Natural killer cell (primary cell): ENCODE data around the gene ITGB2. TPM values are rescaled to one million over a fixed set of nuclear protein-coding genes. Genes with fewer than 3 reads are reported as not detected.
A peak's percentile ranks its signal among the peaks of the same experiment; 100 is the strongest.

Source experiments
- ATAC-seq, 3 donors: fragments of 150-1000 bp in 2 of 3; fragments of 200-7000 bp in 1 of 3; cut with Tn5 transposase; 1 replicate in 1 of 3; 2 replicates in 2 of 3; pipeline ENCODE4 v1.10.0; 2021; ENCODE audit warnings: mild to moderate bottlenecking in 2 of 3, moderate library complexity in 2 of 3
- DNase-seq, 2 donors: peaks; one replicate each; pipeline versions ENCODE4 v3.0.0 to v3.0.0-alpha.2; 2013 to 2021; ENCODE audit warnings: mixed read lengths in 1 of 2
- H3K27ac ChIP-seq: one replicate; pipeline ENCODE4 v1.5.1; 2013; ENCODE audit warnings: mild to moderate bottlenecking, low read length
- H3K27me3 ChIP-seq: one replicate; pipeline ENCODE4 v1.6.1; 2013; ENCODE audit warnings: low read length; ENCODE audit not compliant: control insufficient read depth, insufficient read depth
- H3K36me3 ChIP-seq: one replicate; pipeline ENCODE4 v1.6.1; 2013; ENCODE audit warnings: low read length; ENCODE audit not compliant: control insufficient read depth, insufficient read depth
- H3K4me1 ChIP-seq: one replicate; pipeline ENCODE4 v1.6.1; 2013; ENCODE audit warnings: low read length; ENCODE audit not compliant: control insufficient read depth, insufficient read depth
- H3K4me3 ChIP-seq: one replicate; pipeline ENCODE4 v1.5.1; 2013; ENCODE audit warnings: low read length
- H3K9me3 ChIP-seq: one replicate; pipeline ENCODE4 v1.6.1; 2013; ENCODE audit warnings: low read length; ENCODE audit not compliant: control insufficient read depth, insufficient read depth
- H3K27ac Mint-ChIP-seq, 2 donors: one replicate each; pipeline ENCODE4 v1.8.0; 2022; ENCODE audit warnings: mild to moderate bottlenecking in 2 of 2, mixed read lengths in 2 of 2, moderate library complexity in 1 of 2
- H3K27me3 Mint-ChIP-seq, 2 donors: one replicate each; pipeline ENCODE4 v1.8.0; 2022; ENCODE audit warnings: low read depth in 2 of 2, mixed read lengths in 2 of 2
- H3K36me3 Mint-ChIP-seq: one replicate; pipeline ENCODE4 v1.8.0; 2022; ENCODE audit warnings: mixed read lengths
- H3K4me1 Mint-ChIP-seq, 2 donors: one replicate each; pipeline ENCODE4 v1.8.0; 2022; ENCODE audit warnings: mixed read lengths in 2 of 2
- H3K4me3 Mint-ChIP-seq: one replicate; pipeline ENCODE4 v1.8.0; 2022; ENCODE audit warnings: mild to moderate bottlenecking, moderate library complexity, mixed read lengths
- H3K9me3 Mint-ChIP-seq, 2 donors: one replicate each; pipeline ENCODE4 v1.8.0; 2022; ENCODE audit warnings: mixed read lengths in 2 of 2
- WGBS: methylation state at CpG from one replicate; pipeline ENCODE4 v1.1.7; 2013; ENCODE audit warnings: missing lambda C conversion rate; ENCODE audit not compliant: insufficient coverage; 5-methylcytosine and 5-hydroxymethylcytosine counted together
- intact Hi-C: fragments of 100-400 bp; cut with micrococcal nuclease; formaldehyde crosslinking; loops from one replicate; pipeline ENCODE4 v1.14.2; 2022
- total RNA-seq, 4 donors: library from RNA; stranded (reverse); fragments of 120-200 nt in 1 of 4; gene quantifications; one replicate each; pipeline versions ENCODE4 v1.2.3 to v1.2.4, GENCODE V29; 2013 to 2022
- TF ChIP-seq, protein P1 (sequence below): fragments of 200-600 bp; IDR thresholded peaks from one replicate; pipeline ENCODE4 v1.8.0; 2022; ENCODE audit warnings: antibody characterized with exemption

ITGB2 gene
- total RNA-seq, 3 donors from 2014 or later (not counting 1 experiment from before 2014, with no cell fraction given), result 1,223 to 1,393 (median 1,250) TPM

DNA sequence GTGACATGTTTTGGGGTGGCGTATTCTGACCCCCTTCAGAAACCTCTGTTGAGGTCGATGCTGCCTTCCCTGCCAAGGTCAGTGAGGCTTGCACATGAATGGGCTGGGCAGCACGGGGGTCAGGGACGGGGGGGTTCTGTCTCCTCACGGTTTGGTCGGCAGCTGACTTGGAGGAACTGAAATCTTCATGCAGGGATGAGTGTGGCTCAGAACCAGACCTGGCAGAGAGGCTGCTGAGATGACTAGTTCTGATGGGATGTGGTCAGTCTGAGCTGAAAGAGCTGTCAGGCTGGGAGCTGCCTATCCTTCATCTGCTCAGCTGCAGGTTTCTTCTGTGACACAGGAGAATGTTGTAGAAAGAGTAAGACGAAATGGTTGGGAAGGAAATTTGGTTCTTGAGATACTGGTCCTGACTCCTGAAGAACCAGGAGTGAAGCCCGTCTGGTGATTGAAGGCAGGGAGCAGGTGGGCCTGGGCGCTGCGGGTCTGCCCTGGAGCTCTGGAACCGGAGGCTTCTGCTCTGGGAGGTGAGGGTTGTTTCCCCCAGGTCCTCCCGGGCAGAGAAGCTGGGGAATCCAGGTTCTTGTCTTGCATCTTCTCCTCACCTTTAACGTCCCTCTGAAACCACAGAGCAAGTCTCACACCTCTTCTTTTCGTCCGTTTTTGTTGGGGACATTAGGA is 22.4 kb upstream of the ITGB2 start:
- DNase-seq (no peak), ATAC-seq (no peak)
- H3K36me3 Mint-ChIP-seq, result no peaks in the 10 kb centered on the region
- peaks cover 15% of the 10 kb centered on the region for H3K36me3 ChIP-seq
- no peak overlapping the region for H3K27ac ChIP-seq
- H3K27me3 Mint-ChIP-seq, result no peaks in the 10 kb centered on the region
- TF ChIP-seq, protein P1, sequence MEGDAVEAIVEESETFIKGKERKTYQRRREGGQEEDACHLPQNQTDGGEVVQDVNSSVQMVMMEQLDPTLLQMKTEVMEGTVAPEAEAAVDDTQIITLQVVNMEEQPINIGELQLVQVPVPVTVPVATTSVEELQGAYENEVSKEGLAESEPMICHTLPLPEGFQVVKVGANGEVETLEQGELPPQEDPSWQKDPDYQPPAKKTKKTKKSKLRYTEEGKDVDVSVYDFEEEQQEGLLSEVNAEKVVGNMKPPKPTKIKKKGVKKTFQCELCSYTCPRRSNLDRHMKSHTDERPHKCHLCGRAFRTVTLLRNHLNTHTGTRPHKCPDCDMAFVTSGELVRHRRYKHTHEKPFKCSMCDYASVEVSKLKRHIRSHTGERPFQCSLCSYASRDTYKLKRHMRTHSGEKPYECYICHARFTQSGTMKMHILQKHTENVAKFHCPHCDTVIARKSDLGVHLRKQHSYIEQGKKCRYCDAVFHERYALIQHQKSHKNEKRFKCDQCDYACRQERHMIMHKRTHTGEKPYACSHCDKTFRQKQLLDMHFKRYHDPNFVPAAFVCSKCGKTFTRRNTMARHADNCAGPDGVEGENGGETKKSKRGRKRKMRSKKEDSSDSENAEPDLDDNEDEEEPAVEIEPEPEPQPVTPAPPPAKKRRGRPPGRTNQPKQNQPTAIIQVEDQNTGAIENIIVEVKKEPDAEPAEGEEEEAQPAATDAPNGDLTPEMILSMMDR, result no peak
- no peak overlapping the region for H3K27ac Mint-ChIP-seq
- WGBS, result 88% methylated on average over 15 of the region's 15 CpGs
- no peaks in the 10 kb centered on the region for H3K9me3 Mint-ChIP-seq
- no peaks in the 10 kb centered on the region for H3K9me3 ChIP-seq
- H3K4me3 ChIP-seq, result no peak overlapping the region
- intact Hi-C loops, result no loop called here
- no peaks in the 10 kb centered on the region for H3K27me3 ChIP-seq
- H3K4me1 Mint-ChIP-seq, result peaks cover 21 to 33% of the 10 kb centered on the region in 2 donors
- H3K4me1 ChIP-seq, result peaks cover 32% of the 10 kb centered on the region
- H3K4me3 Mint-ChIP-seq, result no peak overlapping the region

DNA sequence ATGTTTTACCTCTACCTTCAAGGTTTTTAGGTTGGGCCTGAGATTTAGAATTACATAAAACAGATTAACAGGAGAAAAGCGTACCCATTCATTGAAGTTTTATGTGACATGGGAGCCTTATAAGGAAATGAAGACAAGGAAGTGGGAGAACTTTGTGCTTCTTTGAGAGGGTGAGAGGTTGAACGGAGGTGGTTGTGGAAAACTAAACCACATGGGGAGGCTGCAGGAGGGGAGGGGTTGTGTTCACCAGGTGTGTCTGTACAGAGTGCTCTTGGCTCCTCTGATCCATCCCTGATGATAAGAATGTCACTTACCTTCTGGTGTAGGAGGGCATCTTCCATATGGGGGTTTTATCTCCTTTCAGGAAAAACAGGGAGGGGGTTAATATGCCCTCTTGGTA is 21.9 kb upstream of the ITGB2 start:
- Mint-ChIP-seq H3K36me3 (no peaks in the 10 kb centered on the region), H3K4me3 (peak overlapping the region; percentile 42), H3K27ac (no peak overlapping the region), H3K9me3 (no peaks in the 10 kb centered on the region), H3K27me3 (no peaks in the 10 kb centered on the region), H3K4me1 (peaks cover 21 to 33% of the 10 kb centered on the region in 2 donors)
- 61% methylated on average over 2 of the region's 2 CpGs for WGBS
- intact Hi-C loops, result no loop called here
- TF ChIP-seq, protein P1, result no peak
- no peak for DNase-seq
- no peaks in the 10 kb centered on the region for H3K9me3 ChIP-seq
- H3K4me1 ChIP-seq, result peaks cover 32% of the 10 kb centered on the region
- no peak overlapping the region for H3K4me3 ChIP-seq
- H3K36me3 ChIP-seq, result peaks cover 15% of the 10 kb centered on the region
- ATAC-seq, result no peak
- no peaks in the 10 kb centered on the region for H3K27me3 ChIP-seq
- H3K27ac ChIP-seq, result no peak overlapping the region

DNA sequence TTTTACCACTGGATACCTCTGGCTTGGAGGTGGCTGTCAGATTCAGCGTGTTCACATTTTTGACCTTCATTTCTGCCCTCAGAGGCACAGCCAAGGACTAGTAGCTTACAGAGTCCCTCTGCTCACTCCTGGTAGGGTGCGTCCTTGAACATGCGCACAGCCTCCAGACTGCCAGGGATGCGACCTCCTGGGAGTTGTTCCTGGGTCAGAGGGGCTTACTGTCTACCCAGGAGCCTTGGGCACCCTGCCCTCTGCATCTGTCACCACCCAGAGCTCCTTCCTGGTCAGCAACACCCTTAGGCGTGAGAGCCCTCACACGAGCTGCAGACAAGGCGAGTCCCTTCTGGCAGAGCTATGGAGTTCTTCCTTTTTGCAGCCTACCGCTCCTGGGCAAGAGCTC is 20.9 kb upstream of the ITGB2 start:
- ATAC-seq, result no peak
- Histone ChIP-seq H3K9me3 (no peaks in the 10 kb centered on the region), H3K36me3 (peaks cover 15% of the 10 kb centered on the region), H3K4me3 (no peak overlapping the region), H3K4me1 (peaks cover 32% of the 10 kb centered on the region), H3K27ac (no peak overlapping the region), H3K27me3 (no peaks in the 10 kb centered on the region)
- WGBS, result 89% methylated on average over 8 of the region's 8 CpGs
- H3K4me3 Mint-ChIP-seq, result peak overlapping the region; percentile 93
- intact Hi-C loops, result no loop called here
- H3K27me3 Mint-ChIP-seq, result no peaks in the 10 kb centered on the region
- TF ChIP-seq, protein P1, result no peak
- H3K4me1 Mint-ChIP-seq, result peaks cover 21 to 33% of the 10 kb centered on the region in 2 donors
- H3K27ac Mint-ChIP-seq, result peak overlapping the region in 1 of 2 donors; percentile 61
- DNase-seq, result no peak
- H3K36me3 Mint-ChIP-seq, result no peaks in the 10 kb centered on the region
- no peaks in the 10 kb centered on the region for H3K9me3 Mint-ChIP-seq
